GM23248 (cell line): ENCODE measurements around the gene DUSP10. TPM values are rescaled to one million over a fixed set of nuclear protein-coding genes. Genes with fewer than 3 reads are reported as not detected.

Experiments used
- DNase-seq: peaks from one replicate; pipeline ENCODE4 v3.0.0-alpha.2; 2015
- H2AFZ ChIP-seq: fragments of 200-600 bp; sonication (generic); 2 replicates; pipeline ENCODE4 v1.6.1; 2016; ENCODE audit warnings: antibody characterized with exemption
- H3F3A ChIP-seq: fragments of 200-600 bp; sonication (generic); 2 replicates; pipeline ENCODE4 v1.6.1; 2016; ENCODE audit warnings: mild to moderate bottlenecking, antibody characterized with exemption, mixed run types; ENCODE audit not compliant: insufficient read depth
- H3K27ac ChIP-seq: fragments of 200-600 bp; sonication (generic); 2 replicates; pipeline ENCODE4 v1.5.1; 2016; ENCODE audit warnings: mild to moderate bottlenecking
- H3K27me3 ChIP-seq: fragments of 200-600 bp; sonication (generic); replicated peaks from 2 replicates; pipeline ENCODE4 v1.6.1; 2016; ENCODE audit warnings: mild to moderate bottlenecking; ENCODE audit not compliant: insufficient read depth
- H3K36me3 ChIP-seq: fragments of 200-600 bp; sonication (generic); 2 replicates; pipeline ENCODE4 v1.6.1; 2016; ENCODE audit warnings: low read depth, mild to moderate bottlenecking
- H3K4me1 ChIP-seq: fragments of 200-600 bp; sonication (generic); 2 replicates; pipeline ENCODE4 v1.6.1; 2016; ENCODE audit warnings: mild to moderate bottlenecking; ENCODE audit not compliant: insufficient read depth
- H3K4me2 ChIP-seq: fragments of 200-600 bp; sonication (generic); one replicate; pipeline ENCODE4 v1.6.1; 2016; ENCODE audit warnings: mild to moderate bottlenecking; ENCODE audit not compliant: unreplicated experiment
- H3K4me3 ChIP-seq: fragments of 200-600 bp; sonication (generic); 2 replicates; pipeline ENCODE4 v1.5.1; 2016; ENCODE audit warnings: mild to moderate bottlenecking
- H3K79me2 ChIP-seq: fragments of 200-600 bp; sonication (generic); 2 replicates; pipeline ENCODE4 v1.6.1; 2016; ENCODE audit warnings: mild to moderate bottlenecking; ENCODE audit not compliant: insufficient read depth
- H3K9ac ChIP-seq: fragments of 200-600 bp; sonication (generic); 2 replicates; pipeline ENCODE4 v1.6.1; 2016; ENCODE audit warnings: mild to moderate bottlenecking
- H3K9me2 ChIP-seq: fragments of 200-600 bp; sonication (generic); 2 replicates; pipeline ENCODE4 v1.6.1; 2016; ENCODE audit warnings: mixed run types, mild to moderate bottlenecking, moderate library complexity; ENCODE audit not compliant: insufficient read depth
- H3K9me3 ChIP-seq: fragments of 200-600 bp; sonication (generic); one replicate; pipeline ENCODE4 v1.6.1; 2017; ENCODE audit warnings: low read depth
- H4K20me1 ChIP-seq: fragments of 200-600 bp; sonication (generic); 2 replicates; pipeline ENCODE4 v1.6.0; 2016; ENCODE audit not compliant: insufficient read depth
- EZH2 ChIP-seq: fragments of 200-600 bp; sonication (generic); IDR thresholded peaks from 2 replicates; pipeline ENCODE4 v1.6.1; 2018; ENCODE audit warnings: antibody characterized with exemption, mild to moderate bottlenecking; ENCODE audit not compliant: insufficient read depth, poor library complexity, severe bottlenecking
- EZH2phosphoT487 ChIP-seq: fragments of 200-600 bp; sonication (generic); IDR thresholded peaks from 2 replicates; pipeline ENCODE4 v1.6.1; 2018; ENCODE audit warnings: antibody characterized with exemption, moderate library complexity, mild to moderate bottlenecking, low read depth; ENCODE audit not compliant: insufficient read depth
- WGBS, 2 experiments: methylation state at CpG; one replicate each; pipeline ENCODE4 v1.1.6; 2015 to 2017; ENCODE audit warnings: low lambda C conversion rate in 2 of 2, low coverage in 1 of 2; ENCODE audit errors: missing lambda C conversion rate in 2 of 2; 5-methylcytosine and 5-hydroxymethylcytosine counted together
- in situ Hi-C: fragments of 300-500 bp; cut with MboI; formaldehyde crosslinking; loops from 2 replicates; pipeline ENCODE4 v1.15.0; 2020
- polyA plus RNA-seq: library from polyadenylated mRNA; unstranded; fragments of >200 nt; fragmentation: Nextera tagmentation; extraction: Ambion mirVana; gene quantifications from 2 replicates; pipeline ENCODE4 v1.2.1, GENCODE V29; 2016
- total RNA-seq: library from RNA; depleted of rRNA; stranded (reverse); fragments of >200 nt; shearing (Covaris generic); gene quantifications from 2 replicates; pipeline ENCODE4 v1.2.3, GENCODE V29; 2014

DUSP10 gene
- total and polyA plus RNA-seq, 2 experiments from 2014 or later: 10.5 to 16.4 TPM

DNA sequence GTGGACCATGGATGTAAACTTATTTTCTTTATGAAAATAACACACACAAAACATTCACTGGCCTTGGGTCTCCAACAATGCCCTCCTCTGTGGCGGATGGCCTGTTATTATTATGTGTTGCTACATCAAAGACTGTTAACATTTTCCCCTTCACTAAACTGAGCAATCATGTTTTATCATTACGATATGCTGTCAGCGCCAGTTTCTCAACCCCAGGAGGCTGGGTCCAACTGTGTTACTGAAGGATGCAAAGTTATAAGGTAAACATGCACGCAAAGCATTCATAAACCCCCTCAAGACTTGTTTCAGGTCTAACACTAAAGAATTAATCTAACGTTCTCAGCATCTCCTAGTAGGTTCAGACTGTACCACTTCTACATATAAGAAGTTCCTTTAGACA is 6.0 kb upstream of the DUSP10 start:
- no peaks in the 10 kb centered on the region for H3K9me2 ChIP-seq
- no peak for DNase-seq
- H2AFZ ChIP-seq: no peak overlapping the region
- no peak overlapping the region for H3K9ac ChIP-seq
- H4K20me1 ChIP-seq: no peaks in the 10 kb centered on the region
- no peak overlapping the region for H3K27ac ChIP-seq
- 86 to 88% methylated on average over 5 of the region's 5 CpGs for WGBS, 2 experiments
- H3K4me1 ChIP-seq: peaks cover 6% of the 10 kb centered on the region; the same call in 1 of the 2 replicates
- H3K36me3 ChIP-seq: no peaks in the 10 kb centered on the region
- in situ Hi-C loops: loop anchor here (10.0 kb wide), 3 partner anchors 117 to 707 kb away; no protein-coding TSS in a partner anchor
- H3K27me3 ChIP-seq: no peaks in the 10 kb centered on the region
- TF ChIP-seq EZH2phosphoT487: no peak
- TF ChIP-seq EZH2: no peak
- no peak overlapping the region for H3K4me2 ChIP-seq
- H3K79me2 ChIP-seq: no peaks in the 10 kb centered on the region
- no peaks in the 10 kb centered on the region for H3K9me3 ChIP-seq
- no peak overlapping the region for H3K4me3 ChIP-seq
- H3F3A ChIP-seq: no peaks in the 10 kb centered on the region

DNA sequence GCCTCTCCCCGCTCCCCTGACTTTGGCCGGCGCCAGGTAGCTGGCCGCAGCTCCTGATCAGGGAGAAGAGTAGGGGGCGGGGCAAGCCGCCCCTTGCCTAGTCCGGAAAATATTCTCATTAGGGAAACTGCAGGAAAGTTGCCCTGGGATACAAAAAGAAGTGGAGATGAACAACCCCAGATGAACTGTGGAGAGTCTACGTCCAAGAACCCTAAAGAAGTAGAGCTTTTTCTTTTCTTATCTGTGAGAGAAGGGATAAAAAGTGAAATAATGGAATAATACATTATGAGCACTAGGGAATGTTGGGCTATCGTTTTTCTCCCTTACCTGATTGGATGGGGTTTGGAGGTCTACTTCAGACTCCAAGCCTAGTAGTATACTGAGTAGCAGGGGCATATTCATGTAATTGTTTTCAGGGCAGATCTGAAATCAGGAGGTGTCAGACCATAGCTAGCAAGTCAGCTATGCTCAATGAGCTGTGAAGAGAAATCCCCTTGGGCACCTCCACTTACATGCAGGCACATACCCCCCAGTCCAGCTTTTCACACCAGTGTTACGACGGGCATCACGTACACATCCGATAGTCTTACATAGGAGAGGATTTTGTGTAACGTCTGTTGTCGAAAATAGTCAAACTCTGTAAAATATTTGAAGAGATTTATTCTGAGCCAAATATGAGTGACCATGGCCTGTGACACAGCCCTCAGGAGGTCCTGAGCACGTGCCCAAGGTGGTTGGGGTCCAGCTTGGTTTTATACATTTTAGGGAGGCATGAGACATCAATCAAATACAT is 1.7 kb upstream of the DUSP10 start:
- Histone ChIP-seq H3K9me3 (no peaks in the 10 kb centered on the region), H4K20me1 (no peaks in the 10 kb centered on the region), H3K4me1 (peaks cover 14% of the 10 kb centered on the region; the same call in 1 of the 2 replicates), H3K9me2 (no peaks in the 10 kb centered on the region), H3F3A (0 out of 2 replicates have a peak, but pooled peaks cover 7% of the 10 kb centered on the region), H2AFZ (peak overlapping the region; percentile 75), H3K4me2 (peak overlapping the region; percentile 81), H3K27me3 (no peaks in the 10 kb centered on the region), H3K36me3 (no peaks in the 10 kb centered on the region), H3K4me3 (peak overlapping the region; percentile 70), H3K9ac (peak overlapping the region; percentile 83), H3K79me2 (peaks cover 31% of the 10 kb centered on the region), H3K27ac (peak overlapping the region; percentile 84)
- TF ChIP-seq EZH2phosphoT487 (no peak), EZH2 (no peak)
- WGBS, 2 experiments: 42 to 44% methylated on average over 16 of the region's 16 CpGs
- in situ Hi-C loops: loop anchor here (10.0 kb wide), 3 partner anchors 121 to 711 kb away; no protein-coding TSS in a partner anchor
- no peak for DNase-seq

DNA sequence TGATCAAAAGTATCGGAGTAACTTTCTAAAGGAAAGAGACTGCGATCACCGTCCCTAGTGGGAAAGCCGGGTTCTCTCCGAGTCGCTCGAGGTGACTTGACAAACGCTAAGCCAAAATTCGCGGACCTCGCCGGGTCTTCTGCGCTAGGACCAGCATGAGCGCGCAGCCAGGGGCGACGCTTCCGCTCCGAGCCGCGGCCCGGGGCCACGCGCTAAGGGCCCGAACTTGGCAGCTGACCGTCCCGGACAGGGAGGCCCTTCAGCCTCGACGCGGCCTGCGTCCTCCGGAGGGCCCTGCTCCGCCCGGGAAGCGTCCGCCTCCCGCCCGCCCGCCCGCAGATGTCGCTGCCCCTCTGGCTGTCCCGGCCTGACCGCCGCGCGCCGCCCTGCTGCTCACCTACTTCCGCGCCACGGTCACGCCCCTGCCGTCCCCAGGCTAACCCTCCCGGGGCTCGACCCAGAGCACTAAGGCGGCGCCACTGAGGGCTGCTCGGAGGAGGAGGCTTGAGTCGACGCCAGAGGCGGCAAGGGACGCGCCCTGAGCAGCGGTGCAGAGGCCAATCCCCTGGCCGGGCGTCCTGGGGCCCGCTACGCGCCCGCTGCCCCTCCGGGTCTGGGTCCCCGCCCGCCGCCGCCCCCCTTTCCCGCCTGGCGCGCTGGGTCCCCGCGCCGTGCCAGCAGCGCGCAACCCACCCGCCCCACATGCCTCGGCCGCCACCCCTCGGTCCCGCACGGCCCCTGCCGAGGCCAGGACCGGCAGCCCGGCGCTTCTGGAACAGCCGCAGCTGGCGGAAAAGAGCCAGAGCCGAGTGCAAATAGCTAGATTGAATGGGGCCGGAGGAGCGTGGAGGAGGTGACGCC is 896 bp upstream of the DUSP10 start:
- H2AFZ ChIP-seq: peak overlapping the region; percentile 75
- WGBS, 2 experiments: 1% methylated on average over 30 to 64 of the region's 98 CpGs
- H3F3A ChIP-seq: 0 out of 2 replicates have a peak, but pooled peaks cover 7% of the 10 kb centered on the region
- peak overlapping the region; percentile 83 for H3K9ac ChIP-seq
- no peaks in the 10 kb centered on the region for H3K27me3 ChIP-seq
- H3K9me2 ChIP-seq: no peaks in the 10 kb centered on the region
- no peaks in the 10 kb centered on the region for H4K20me1 ChIP-seq
- peak; percentile 89 for DNase-seq
- TF ChIP-seq EZH2phosphoT487: no peak
- TF ChIP-seq EZH2: no peak
- H3K4me2 ChIP-seq: peak overlapping the region; percentile 81
- in situ Hi-C loops: loop anchor here (10.0 kb wide), 3 partner anchors 122 to 712 kb away; no protein-coding TSS in a partner anchor
- H3K4me3 ChIP-seq: peak overlapping the region; percentile 70
- H3K9me3 ChIP-seq: no peaks in the 10 kb centered on the region
- peaks cover 39% of the 10 kb centered on the region for H3K79me2 ChIP-seq
- H3K27ac ChIP-seq: peak overlapping the region; percentile 84
- H3K4me1 ChIP-seq: peaks cover 14% of the 10 kb centered on the region; the same call in 1 of the 2 replicates
- no peaks in the 10 kb centered on the region for H3K36me3 ChIP-seq
